Raji (cell line): ENCODE results near the gene PDE10A.

ENCODE experiments used
- POLR2A ChIP-seq: IDR thresholded peaks from 2 replicates; pipeline ENCODE4 v1.6.1; 2011; ENCODE audit warnings: low read depth, low read length, control low read depth; ENCODE audit not compliant: insufficient read depth

PDE10A gene

GRCh38 chr6:165645919-165646318, 17.1 kb downstream of the PDE10A start:
- TF ChIP-seq POLR2A: no peak

GRCh38 chr6:165644586-165645266, 18.3 kb downstream of the PDE10A start:
- TF ChIP-seq POLR2A: no peak

GRCh38 chr6:165643015-165643414, 20.0 kb downstream of the PDE10A start:
- TF ChIP-seq POLR2A: no peak

GRCh38 chr6:165641672-165642156, 21.3 kb downstream of the PDE10A start:
- TF ChIP-seq POLR2A: no peak

- no peak for TF ChIP-seq POLR2A
These were observed 22.2 kb downstream of the PDE10A start for GRCh38 chr6:165640806-165641205.

- TF ChIP-seq POLR2A: no peak
These were observed 24.5 kb downstream of the PDE10A start for GRCh38 chr6:165638530-165638929.

- no peak for TF ChIP-seq POLR2A
These were observed 25.5 kb downstream of the PDE10A start for GRCh38 chr6:165637586-165637985.

- TF ChIP-seq POLR2A: no peak
These were observed 26.5 kb downstream of the PDE10A start for GRCh38 chr6:165636402-165637048.

- TF ChIP-seq POLR2A: no peak
These were observed 27.1 kb downstream of the PDE10A start for GRCh38 chr6:165635965-165636364.

- no peak for TF ChIP-seq POLR2A
These were observed 28.8 kb downstream of the PDE10A start for GRCh38 chr6:165634101-165634880.

GRCh38 chr6:165632194-165632593, 30.8 kb downstream of the PDE10A start:
- TF ChIP-seq POLR2A: no peak

GRCh38 chr6:165630544-165630953, 32.5 kb downstream of the PDE10A start:
- TF ChIP-seq POLR2A: no peak

- TF ChIP-seq POLR2A: no peak
These were observed 34.1 kb downstream of the PDE10A start for GRCh38 chr6:165628955-165629354.

- TF ChIP-seq POLR2A: no peak
These were observed 35.7 kb downstream of the PDE10A start for GRCh38 chr6:165627366-165627765.

- TF ChIP-seq POLR2A: no peak
These were observed 36.3 kb downstream of the PDE10A start for GRCh38 chr6:165626711-165627110.
